Endothelial cell of umbilical vein (primary cell): Measurements from ENCODE around the gene PROZ. TPM values are rescaled to one million over a fixed set of nuclear protein-coding genes. Genes with fewer than 3 reads are reported as not detected.

Experiments used
- BruUV-seq: library from RNA; stranded (reverse); fragments of 400-500 nt; replicated peaks from 2 replicates; lab custom pipeline; 2021; lab: Mats Ljungman, UMichigan
- CTCF ChIA-PET: fragments of 300-600, 350-600 bp; sonication (Branson Sonifier 250); formaldehyde crosslinking; loops from one replicate; lab custom pipeline; 2021; ENCODE audit warnings: antibody characterized with exemption, inconsistent platforms; lab: Charles Lee
- POLR2A ChIA-PET: fragments of 300-600, 350-600 bp; sonication (Branson Sonifier 250); formaldehyde crosslinking; loops from one replicate; lab custom pipeline; 2021; ENCODE audit warnings: antibody characterized with exemption, inconsistent platforms; lab: Charles Lee
- DNase-seq: peaks from one replicate; pipeline ENCODE4 v3.0.0-alpha.2; 2011; ENCODE audit warnings: low read depth, low spot score
- FAIRE-seq: peaks from 2 replicates; lab custom pipeline; 2011; peaks lifted over from hg19 to GRCh38; lab: Jason Lieb, UNC
- H2AFZ ChIP-seq: 2 replicates; pipeline ENCODE4 v1.6.0; 2012; ENCODE audit warnings: low read depth, low read length, control low read depth, inconsistent platforms
- H3K27ac ChIP-seq: 2 replicates; pipeline ENCODE4 v1.5.1; 2011; ENCODE audit warnings: low read depth, mild to moderate bottlenecking, control low read depth, low read length, moderate library complexity; ENCODE audit not compliant: insufficient read depth
- H3K27me3 ChIP-seq, 2 experiments: 2 replicates each; pipeline versions ENCODE4 v1.6.0 to v1.6.1; 2011; ENCODE audit warnings: low read length in 2 of 2, mixed read lengths in 1 of 2; ENCODE audit not compliant: control insufficient read depth in 2 of 2, insufficient read depth in 2 of 2
- H3K36me3 ChIP-seq, 2 experiments: 2 replicates in 1 of 2; 3 replicates in 1 of 2; pipeline ENCODE4 v1.5.1; 2011; ENCODE audit warnings: low read length in 2 of 2, mild to moderate bottlenecking in 1 of 2, moderate library complexity in 1 of 2; ENCODE audit not compliant: control insufficient read depth in 2 of 2, insufficient read depth in 2 of 2; ENCODE audit errors: extremely low read depth in 1 of 2
- H3K4me1 ChIP-seq: 3 replicates; pipeline ENCODE4 v1.5.1; 2011; ENCODE audit warnings: mild to moderate bottlenecking, low read length; ENCODE audit not compliant: control insufficient read depth, insufficient read depth; ENCODE audit errors: extremely low read depth
- H3K4me2 ChIP-seq: 2 replicates; pipeline ENCODE4 v1.6.1; 2011; ENCODE audit warnings: low read length, control low read depth, mixed read lengths; ENCODE audit not compliant: insufficient read depth
- H3K4me3 ChIP-seq, 3 experiments: fragments of 200-600 bp in 1 of 3; sonication (generic), shearing (Covaris generic) in 1 of 3; replicated peaks in 1 of 3; 2 replicates each; pipeline ENCODE4 v1.5.1; 2011 to 2016; ENCODE audit warnings: control low read depth in 3 of 3, low read length in 3 of 3, mild to moderate bottlenecking in 2 of 3, inconsistent platforms in 1 of 3, low read depth in 1 of 3, moderate library complexity in 1 of 3; ENCODE audit not compliant: insufficient read depth in 1 of 3
- H3K79me2 ChIP-seq: 2 replicates; pipeline ENCODE4 v1.6.0; 2012; ENCODE audit warnings: low read length, inconsistent platforms; ENCODE audit not compliant: control insufficient read depth, insufficient read depth
- H3K9ac ChIP-seq: replicated peaks from 2 replicates; pipeline ENCODE3; 2011; ENCODE audit warnings: low read length, control low read depth; ENCODE audit not compliant: insufficient read depth; ENCODE audit errors: extremely low read depth
- H3K9me1 ChIP-seq: replicated peaks from 3 replicates; pipeline ENCODE4 v1.6.0; 2011; ENCODE audit warnings: mild to moderate bottlenecking, low read length; ENCODE audit not compliant: control insufficient read depth, insufficient read depth; ENCODE audit errors: extremely low read depth
- H3K9me3 ChIP-seq: replicated peaks from 2 replicates; pipeline ENCODE4 v1.5.1; 2012; ENCODE audit warnings: low read length, inconsistent platforms; ENCODE audit not compliant: control insufficient read depth, insufficient read depth
- H4K20me1 ChIP-seq: replicated peaks from 2 replicates; pipeline ENCODE3; 2011; ENCODE audit warnings: mild to moderate bottlenecking, low read length; ENCODE audit not compliant: control insufficient read depth, insufficient read depth; ENCODE audit errors: extremely low read depth
- EZH2 ChIP-seq: IDR thresholded peaks from 2 replicates; pipeline ENCODE4 v1.6.1; 2012; ENCODE audit warnings: borderline replicate concordance, low read depth, mild to moderate bottlenecking, moderate library complexity, low read length, inconsistent platforms; ENCODE audit not compliant: severe bottlenecking
- FOS ChIP-seq: IDR thresholded peaks from 2 replicates; pipeline ENCODE4 v1.6.1; 2011; ENCODE audit warnings: mild to moderate bottlenecking, low read length, moderate library complexity, borderline replicate concordance; ENCODE audit not compliant: insufficient read depth
- GATA2 ChIP-seq: IDR thresholded peaks from 2 replicates; pipeline ENCODE4 v1.7.0; 2011; ENCODE audit warnings: low read depth, mild to moderate bottlenecking, moderate library complexity, mixed read lengths, low read length; ENCODE audit not compliant: insufficient read length, insufficient read depth
- JUN ChIP-seq: IDR thresholded peaks from 2 replicates; pipeline ENCODE4 v1.6.1; 2011; ENCODE audit warnings: borderline replicate concordance, low read depth; ENCODE audit not compliant: insufficient read length, insufficient read depth
- MAX ChIP-seq: IDR thresholded peaks from 2 replicates; pipeline ENCODE4 v1.6.1; 2011; ENCODE audit not compliant: insufficient read depth, insufficient read length
- MYC ChIP-seq: IDR thresholded peaks from one replicate; pipeline ENCODE4 v1.6.1; 2011; ENCODE audit warnings: mild to moderate bottlenecking, low read depth, low read length
- POLR2A ChIP-seq: IDR thresholded peaks from 2 replicates; pipeline ENCODE4 v1.6.1; 2012; ENCODE audit warnings: low read depth, mild to moderate bottlenecking, control low read depth, low read length
- POLR2AphosphoS5 ChIP-seq: IDR thresholded peaks from 2 replicates; pipeline ENCODE4 v1.6.1; 2012; ENCODE audit warnings: low read depth, mild to moderate bottlenecking, control low read depth, low read length, moderate library complexity; ENCODE audit not compliant: insufficient read depth
- dilution Hi-C: fragments of 300-500 bp; cut with MboI; formaldehyde crosslinking; loops from one replicate; pipeline ENCODE4 v1.15.0; 2019; ENCODE audit warnings: low sequenced_read_pairs; ENCODE audit not compliant: extremely low pct_ligation_motif_present
- intact Hi-C: fragments of 100-400 bp; cut with micrococcal nuclease; formaldehyde crosslinking; loops from one replicate; pipeline ENCODE4 v1.10.0; 2022
- polyA plus RNA-seq, 4 experiments: library from polyadenylated mRNA; depleted of rRNA in 3 of 4; stranded (reverse) in 3 of 4; unstranded in 1 of 4; fragments of >200 nt; gene quantifications; 2 replicates each; pipeline versions ENCODE4 v1.2.1 to v1.2.3, GENCODE V29; 2011 to 2012; ENCODE audit warnings: missing spikeins in 1 of 4
- total RNA-seq: library from RNA; stranded (reverse); gene quantifications from 2 replicates; pipeline ENCODE4 v1.2.3, GENCODE V29; 2021
- TF ChIP-seq, protein P1 (sequence below), 2 donors: IDR thresholded peaks; 1 replicate in 1 of 2; 2 replicates in 1 of 2; pipeline ENCODE4 v1.5.1; 2011; ENCODE audit warnings: low read length in 2 of 2, mild to moderate bottlenecking in 2 of 2, moderate library complexity in 2 of 2, control low read depth in 1 of 2, inconsistent platforms in 1 of 2, low read depth in 1 of 2; ENCODE audit not compliant: insufficient read depth in 1 of 2; ENCODE audit errors: extremely low read depth in 1 of 2

Gene PROZ
- total and polyA plus RNA-seq, 2 donors (not counting 3 experiments of a cell fraction or from before 2014, with no cell fraction given) = not detected

- DNase-seq = no peak
- BruUV-seq = no TSS peak
- TF ChIP-seq MYC (no peak), POLR2A (no peak), POLR2AphosphoS5 (no peak), FOS (no peak), GATA2 (no peak), MAX (no peak), JUN (no peak), EZH2 (no peak)
- TF ChIP-seq, protein P1, sequence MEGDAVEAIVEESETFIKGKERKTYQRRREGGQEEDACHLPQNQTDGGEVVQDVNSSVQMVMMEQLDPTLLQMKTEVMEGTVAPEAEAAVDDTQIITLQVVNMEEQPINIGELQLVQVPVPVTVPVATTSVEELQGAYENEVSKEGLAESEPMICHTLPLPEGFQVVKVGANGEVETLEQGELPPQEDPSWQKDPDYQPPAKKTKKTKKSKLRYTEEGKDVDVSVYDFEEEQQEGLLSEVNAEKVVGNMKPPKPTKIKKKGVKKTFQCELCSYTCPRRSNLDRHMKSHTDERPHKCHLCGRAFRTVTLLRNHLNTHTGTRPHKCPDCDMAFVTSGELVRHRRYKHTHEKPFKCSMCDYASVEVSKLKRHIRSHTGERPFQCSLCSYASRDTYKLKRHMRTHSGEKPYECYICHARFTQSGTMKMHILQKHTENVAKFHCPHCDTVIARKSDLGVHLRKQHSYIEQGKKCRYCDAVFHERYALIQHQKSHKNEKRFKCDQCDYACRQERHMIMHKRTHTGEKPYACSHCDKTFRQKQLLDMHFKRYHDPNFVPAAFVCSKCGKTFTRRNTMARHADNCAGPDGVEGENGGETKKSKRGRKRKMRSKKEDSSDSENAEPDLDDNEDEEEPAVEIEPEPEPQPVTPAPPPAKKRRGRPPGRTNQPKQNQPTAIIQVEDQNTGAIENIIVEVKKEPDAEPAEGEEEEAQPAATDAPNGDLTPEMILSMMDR (IDR thresholded peaks at IDR 0.05; ENCODE audit: extremely low read depth in 1 of 2, insufficient read depth in 1 of 2, low read depth in 1 of 2, low read length in 2 of 2) = no peak
- Histone ChIP-seq H3K4me3 (no peak overlapping the region), H3K9me1 (no peaks in the 10 kb centered on the region), H2AFZ (no peak overlapping the region), H3K4me2 (no peak overlapping the region), H3K79me2 (no peaks in the 10 kb centered on the region), H3K9ac (no peak overlapping the region), H3K27ac (no peak overlapping the region), H3K36me3 (no peaks in the 10 kb centered on the region), H3K4me1 (peaks cover 6% of the 10 kb centered on the region), H3K9me3 (no peaks in the 10 kb centered on the region), H3K27me3 (peaks cover 2 to 9% of the 10 kb centered on the region in 2 experiments), H4K20me1 (no peaks in the 10 kb centered on the region)
- FAIRE-seq = no peak
- intact Hi-C loops = no loop called here
- dilution Hi-C loops = no loop called here
- ChIA-PET POLR2A (no interaction called here), CTCF (no interaction called here)
Measured at GRCh38 chr13:113155982-113156655, 2.3 kb upstream of the PROZ start.
